ENCODE results near the gene KATNAL2.
"Not testable (repeated sequence)": the region's sequence is repeated elsewhere in the genome, so short reads cannot be mapped to it uniquely, and the experiment has no call there.

Gene KATNAL2

DNA sequence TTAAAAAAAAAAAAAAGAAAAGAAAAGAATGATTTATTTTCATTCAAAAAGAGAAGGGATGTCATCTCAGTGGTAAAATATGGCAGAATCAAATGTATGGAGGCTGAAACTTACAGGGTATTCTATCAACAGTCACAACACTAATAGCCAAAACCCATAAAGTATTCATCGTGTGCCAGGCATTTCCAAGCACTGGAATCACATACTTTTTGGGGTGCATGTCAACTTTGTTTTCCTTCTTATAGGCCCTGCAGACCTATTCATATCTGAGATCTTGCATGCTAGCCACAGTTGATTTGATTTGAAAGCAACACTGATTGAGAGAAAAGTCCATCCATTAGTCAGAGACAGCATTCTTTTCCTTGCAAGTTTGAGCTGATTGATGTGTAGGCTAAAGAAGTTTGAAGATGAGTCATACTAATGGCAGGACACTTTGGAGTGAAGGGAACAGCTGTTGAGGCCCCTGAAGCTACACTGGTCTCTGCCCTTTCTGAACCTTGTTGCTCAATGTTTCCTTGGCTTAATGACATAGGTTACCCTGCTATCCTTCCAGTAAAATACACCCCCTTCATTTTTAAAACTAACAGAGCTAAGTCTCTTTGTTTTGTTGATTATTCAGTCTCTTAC lies 22.0 kb downstream of the KATNAL2 start:
- no peak for FAIRE-seq

DNA sequence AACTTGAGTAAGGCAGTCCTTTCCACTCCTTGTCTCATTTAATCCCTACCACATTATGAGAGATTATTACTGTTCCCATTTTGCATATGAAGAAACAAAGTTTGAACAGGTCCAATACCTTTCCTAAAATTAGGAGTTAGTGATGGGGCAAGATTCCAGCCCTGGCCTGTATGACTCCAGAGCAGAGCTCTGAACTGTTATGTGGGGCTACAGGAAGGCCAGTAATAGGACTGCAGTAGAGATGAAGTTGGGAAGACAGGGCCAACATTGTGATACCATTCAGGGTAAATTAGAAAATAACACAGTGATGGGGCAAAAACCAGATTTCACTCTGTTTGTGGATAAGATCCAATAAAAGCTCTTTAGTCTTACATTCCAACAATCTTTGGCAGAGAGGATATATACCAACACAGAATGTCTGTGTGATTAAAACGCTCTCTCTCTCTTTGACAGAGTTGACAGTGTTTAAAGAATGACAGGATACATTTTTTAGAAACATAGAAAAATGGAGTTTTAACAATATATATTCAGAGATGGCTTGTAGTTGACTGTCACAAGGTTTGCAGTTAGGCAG lies 22.7 kb downstream of the KATNAL2 start:
- FAIRE-seq: no peak

GRCh38 chr18:46942646-46943045 lies 25.2 kb downstream of the KATNAL2 start:
- no peak for FAIRE-seq

- FAIRE-seq: peak; percentile 82
These were observed 29.4 kb downstream of the KATNAL2 start for GRCh38 chr18:46946656-46947282.

DNA sequence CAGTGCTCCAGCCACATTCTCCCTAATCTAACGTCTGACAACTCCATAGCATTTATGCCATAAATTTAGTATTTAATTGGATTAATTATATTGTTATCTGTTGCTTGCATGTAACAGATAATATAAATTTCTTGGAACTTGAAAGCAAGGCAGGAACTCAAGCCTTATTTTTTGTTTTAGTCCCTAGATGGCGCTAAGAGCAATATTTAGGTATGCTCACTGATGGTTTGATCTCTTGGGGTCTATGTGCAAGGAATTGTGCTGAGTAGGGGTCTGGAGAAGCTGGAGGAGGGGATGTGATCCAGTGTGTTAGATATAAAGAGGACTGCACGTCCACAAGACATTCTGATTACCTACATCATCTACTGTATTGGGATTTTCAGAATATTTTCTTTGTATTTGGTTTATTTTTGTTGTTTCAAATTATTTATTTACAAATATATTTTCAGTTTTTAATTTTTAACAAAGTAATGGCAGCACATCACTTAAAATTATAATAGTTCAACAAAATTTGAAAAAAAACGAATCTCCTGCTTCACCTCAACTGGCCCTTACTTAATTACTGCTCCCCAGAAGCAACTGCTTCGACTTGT lies 32.8 kb downstream of the KATNAL2 start:
- peak; percentile 72 for FAIRE-seq

DNA sequence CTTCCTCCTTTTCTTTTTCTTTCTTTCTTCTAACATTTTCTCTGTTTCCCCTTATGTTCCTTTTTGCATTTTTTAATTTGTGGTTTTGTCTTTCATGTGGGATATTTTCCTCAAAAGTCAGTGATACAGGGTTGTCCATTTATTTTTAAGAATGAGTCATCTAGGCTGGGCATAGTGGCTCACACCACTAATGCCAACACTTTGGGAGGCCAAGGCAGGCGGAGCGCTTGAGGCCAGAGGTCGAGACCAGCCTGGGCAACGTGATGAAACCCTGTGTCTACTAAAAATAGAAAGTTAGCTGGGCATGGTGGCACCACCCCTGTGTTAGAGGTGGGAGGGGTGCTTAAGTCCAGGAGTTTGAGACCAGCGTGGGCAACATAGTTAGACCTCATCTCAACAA lies 35.8 kb downstream of the KATNAL2 start:
- no peak for FAIRE-seq

DNA sequence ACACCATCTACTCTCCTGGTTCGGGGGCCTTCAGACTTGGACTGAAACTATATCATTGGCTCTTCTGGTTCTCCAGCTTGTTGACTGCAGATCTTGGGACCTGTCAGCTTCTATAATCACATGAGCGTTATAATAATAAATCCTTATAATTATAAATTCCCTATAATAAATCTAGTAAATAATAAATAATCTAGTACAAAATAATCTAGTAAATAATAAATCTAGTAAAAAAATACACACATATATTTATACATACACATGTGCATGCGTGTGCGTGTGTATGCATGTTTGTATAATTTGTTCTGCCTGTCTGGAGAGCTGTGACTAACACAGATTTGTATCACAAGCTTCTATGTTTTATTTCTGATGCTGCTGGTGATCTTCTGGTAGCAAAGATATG lies 40.8 kb downstream of the KATNAL2 start:
- no peak for FAIRE-seq

DNA sequence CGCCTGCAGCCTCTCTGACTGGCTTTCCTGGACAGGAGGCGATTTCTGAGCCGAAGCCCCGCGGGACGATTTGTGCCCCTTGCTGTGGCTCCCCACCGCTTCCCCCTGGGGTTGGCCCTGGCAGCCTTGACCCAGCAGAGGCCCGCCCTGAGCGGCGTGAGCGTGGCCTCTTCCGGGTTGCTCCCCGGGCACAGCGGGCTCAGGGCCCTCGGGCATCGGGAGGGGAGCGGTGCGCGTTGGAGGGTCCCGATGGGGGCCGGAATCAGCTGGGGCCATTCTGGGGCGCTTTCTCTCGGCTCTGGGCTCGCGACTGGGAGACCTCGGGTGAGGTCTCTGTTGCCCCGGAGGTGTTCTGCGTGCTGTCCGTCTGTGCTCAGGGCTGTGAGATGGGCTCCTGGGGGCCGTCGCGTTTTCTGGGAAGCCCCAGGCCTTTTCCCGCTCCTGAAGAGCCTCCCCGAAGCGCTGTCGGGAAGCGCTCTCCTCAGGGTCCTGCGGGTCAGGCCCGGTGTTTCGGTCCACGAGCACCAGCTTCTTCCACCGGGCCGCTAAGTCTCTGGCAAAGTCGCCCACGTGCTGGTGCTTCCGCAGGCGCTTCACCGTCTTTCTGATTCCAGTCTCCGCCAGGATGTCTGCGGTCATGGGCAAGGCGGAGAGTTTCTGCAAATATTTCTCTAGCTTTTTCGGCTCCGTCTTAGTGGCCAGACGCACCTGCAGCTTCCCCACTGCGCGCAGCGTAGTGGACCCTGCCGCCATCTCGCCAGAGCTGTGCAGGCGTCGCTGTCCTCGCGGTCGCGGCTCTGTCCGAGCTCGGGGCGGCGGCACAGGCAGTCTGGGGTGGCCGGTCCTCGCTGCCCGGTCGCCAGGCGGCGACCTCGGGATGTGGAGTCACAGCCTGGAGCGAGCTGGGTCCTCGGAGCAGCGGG lies 46.5 kb downstream of the KATNAL2 start:
- not testable (repeated sequence) for FAIRE-seq

GRCh38 chr18:46964579-46965293 lies 47.3 kb downstream of the KATNAL2 start:
- not testable (repeated sequence) for FAIRE-seq

GRCh38 chr18:46966266-46966665 lies 48.9 kb downstream of the KATNAL2 start:
- not testable (repeated sequence) for FAIRE-seq

- not testable (repeated sequence) for FAIRE-seq
These were observed 52.1 kb downstream of the KATNAL2 start for GRCh38 chr18:46969551-46969950.

DNA sequence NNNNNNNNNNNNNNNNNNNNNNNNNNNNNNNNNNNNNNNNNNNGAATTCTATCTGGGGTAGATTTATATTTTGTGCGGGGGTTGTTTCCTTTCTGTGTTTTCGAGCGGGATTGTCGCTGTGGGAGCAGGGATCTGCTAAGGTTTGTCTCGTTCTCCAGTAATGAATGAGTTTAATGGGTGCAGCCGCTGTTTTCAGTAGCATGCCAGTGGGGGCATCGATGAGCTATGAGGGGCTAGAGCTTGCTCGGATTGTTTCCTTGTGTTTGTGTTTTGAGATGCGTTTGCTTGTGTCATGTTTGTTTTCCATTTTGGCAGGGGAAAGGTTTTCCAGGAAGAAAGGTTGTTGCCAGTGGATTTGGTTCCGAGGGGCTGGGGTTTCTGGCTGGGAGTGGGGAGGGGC lies 102.5 kb downstream of the KATNAL2 start:
- FAIRE-seq: not testable (repeated sequence)

- not testable (repeated sequence) for FAIRE-seq
These were observed 103.4 kb downstream of the KATNAL2 start for GRCh38 chr18:47020757-47021156.

DNA sequence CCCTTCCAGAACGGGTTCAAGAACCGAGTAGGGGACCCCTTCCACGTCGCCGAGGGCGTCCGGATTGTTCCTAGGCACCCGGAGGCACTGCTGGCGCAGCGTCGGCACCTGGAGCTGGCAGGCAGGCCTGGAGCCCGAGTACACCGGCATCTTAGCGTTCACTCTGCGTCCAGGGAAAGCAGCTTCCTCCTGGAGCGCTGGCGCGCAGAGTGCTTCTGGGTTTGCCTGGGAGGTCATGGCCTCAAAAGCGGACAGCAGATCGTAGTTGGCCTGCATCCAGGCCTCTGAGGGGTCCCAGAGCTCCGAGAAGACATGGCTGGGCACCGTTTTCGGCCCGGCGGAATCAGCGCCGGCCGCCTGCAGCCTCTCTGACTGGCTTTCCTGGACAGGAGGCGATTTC lies 105.4 kb downstream of the KATNAL2 start:
- not testable (repeated sequence) for FAIRE-seq

DNA sequence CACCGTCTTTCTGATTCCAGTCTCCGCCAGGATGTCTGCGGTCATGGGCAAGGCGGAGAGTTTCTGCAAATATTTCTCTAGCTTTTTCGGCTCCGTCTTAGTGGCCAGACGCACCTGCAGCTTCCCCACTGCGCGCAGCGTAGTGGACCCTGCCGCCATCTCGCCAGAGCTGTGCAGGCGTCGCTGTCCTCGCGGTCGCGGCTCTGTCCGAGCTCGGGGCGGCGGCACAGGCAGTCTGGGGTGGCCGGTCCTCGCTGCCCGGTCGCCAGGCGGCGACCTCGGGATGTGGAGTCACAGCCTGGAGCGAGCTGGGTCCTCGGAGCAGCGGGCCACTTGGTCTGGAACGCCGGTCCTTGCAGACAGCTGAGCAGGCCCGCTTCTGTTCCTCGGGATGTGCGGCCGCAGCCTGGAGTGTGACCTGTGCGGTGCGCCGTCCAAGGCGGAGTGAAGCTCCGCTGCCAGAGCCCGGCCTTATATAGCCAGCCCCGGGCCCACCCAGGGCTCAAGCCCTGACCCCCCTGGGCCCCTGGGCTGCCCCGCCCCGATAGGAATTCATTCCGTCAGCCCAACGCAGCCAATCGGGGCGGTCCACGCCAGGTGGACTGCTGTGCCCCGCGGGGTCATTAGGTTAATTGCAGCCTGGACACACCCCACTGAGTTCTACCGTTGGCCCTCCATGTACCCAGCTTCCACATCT lies 106.5 kb downstream of the KATNAL2 start:
- FAIRE-seq: not testable (repeated sequence)

DNA sequence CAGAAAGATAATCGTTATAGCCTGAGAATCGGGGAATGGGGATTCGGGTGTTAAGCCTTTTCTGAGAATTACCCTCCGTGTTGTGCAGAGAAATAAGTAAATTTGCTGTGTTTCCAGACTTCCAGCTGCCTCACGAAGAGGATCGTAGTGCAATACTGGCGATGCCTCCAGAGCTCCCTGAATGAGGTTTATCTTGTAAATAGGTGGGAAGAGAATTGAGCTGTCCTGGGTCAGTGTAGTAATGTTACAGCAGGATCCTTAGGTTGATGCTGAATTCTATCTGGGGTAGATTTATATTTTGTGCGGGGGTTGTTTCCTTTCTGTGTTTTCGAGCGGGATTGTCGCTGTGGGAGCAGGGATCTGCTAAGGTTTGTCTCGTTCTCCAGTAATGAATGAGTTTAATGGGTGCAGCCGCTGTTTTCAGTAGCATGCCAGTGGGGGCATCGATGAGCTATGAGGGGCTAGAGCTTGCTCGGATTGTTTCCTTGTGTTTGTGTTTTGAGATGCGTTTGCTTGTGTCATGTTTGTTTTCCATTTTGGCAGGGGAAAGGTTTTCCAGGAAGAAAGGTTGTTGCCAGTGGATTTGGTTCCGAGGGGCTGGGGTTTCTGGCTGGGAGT lies 108.3 kb downstream of the KATNAL2 start:
- FAIRE-seq: not testable (repeated sequence)

DNA sequence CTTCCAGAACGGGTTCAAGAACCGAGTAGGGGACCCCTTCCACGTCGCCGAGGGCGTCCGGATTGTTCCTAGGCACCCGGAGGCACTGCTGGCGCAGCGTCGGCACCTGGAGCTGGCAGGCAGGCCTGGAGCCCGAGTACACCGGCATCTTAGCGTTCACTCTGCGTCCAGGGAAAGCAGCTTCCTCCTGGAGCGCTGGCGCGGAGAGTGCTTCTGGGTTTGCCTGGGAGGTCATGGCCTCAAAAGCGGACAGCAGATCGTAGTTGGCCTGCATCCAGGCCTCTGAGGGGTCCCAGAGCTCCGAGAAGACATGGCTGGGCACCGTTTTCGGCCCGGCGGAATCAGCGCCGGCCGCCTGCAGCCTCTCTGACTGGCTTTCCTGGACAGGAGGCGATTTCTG lies 111.3 kb downstream of the KATNAL2 start:
- not testable (repeated sequence) for FAIRE-seq

DNA sequence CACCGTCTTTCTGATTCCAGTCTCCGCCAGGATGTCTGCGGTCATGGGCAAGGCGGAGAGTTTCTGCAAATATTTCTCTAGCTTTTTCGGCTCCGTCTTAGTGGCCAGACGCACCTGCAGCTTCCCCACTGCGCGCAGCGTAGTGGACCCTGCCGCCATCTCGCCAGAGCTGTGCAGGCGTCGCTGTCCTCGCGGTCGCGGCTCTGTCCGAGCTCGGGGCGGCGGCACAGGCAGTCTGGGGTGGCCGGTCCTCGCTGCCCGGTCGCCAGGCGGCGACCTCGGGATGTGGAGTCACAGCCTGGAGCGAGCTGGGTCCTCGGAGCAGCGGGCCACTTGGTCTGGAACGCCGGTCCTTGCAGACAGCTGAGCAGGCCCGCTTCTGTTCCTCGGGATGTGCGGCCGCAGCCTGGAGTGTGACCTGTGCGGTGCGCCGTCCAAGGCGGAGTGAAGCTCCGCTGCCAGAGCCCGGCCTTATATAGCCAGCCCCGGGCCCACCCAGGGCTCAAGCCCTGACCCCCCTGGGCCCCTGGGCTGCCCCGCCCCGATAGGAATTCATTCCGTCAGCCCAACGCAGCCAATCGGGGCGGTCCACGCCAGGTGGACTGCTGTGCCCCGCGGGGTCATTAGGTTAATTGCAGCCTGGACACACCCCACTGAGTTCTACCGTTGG lies 112.4 kb downstream of the KATNAL2 start:
- not testable (repeated sequence) for FAIRE-seq

GRCh38 chr18:47030887-47031286 lies 113.5 kb downstream of the KATNAL2 start:
- FAIRE-seq: not testable (repeated sequence)

GRCh38 chr18:47032945-47033344 lies 115.5 kb downstream of the KATNAL2 start:
- FAIRE-seq: no peak
